IMR-90 (cell line): ENCODE measurements around the gene ALCAM. TPM values are rescaled to one million over a fixed set of nuclear protein-coding genes. Genes with fewer than 3 reads are reported as not detected.

Experiments
- ATAC-seq: fragments of 200-7000 bp; cut with Tn5 transposase; 2 replicates; pipeline ENCODE4 v1.9.1; 2020; ENCODE audit warnings: low read depth, mild to moderate bottlenecking, moderate library complexity
- BruUV-seq: library from RNA; stranded (reverse); fragments of 400-500 nt; replicated peaks from 2 replicates; lab custom pipeline; 2021; lab: Mats Ljungman, UMichigan
- CTCF ChIA-PET: fragments of 300-600 bp; formaldehyde crosslinking; extraction: SDS; loops from one replicate; lab custom pipeline; 2021; ENCODE audit warnings: antibody characterized with exemption; lab: Yijun Ruan, JAX
- POLR2A ChIA-PET: fragments of 300-600 bp; sonication (Branson Sonifier 250); formaldehyde crosslinking; loops from one replicate; lab custom pipeline; 2022; ENCODE audit warnings: antibody characterized with exemption; ENCODE audit not compliant: unreplicated experiment; lab: Charles Lee
- DNase-seq: peaks from one replicate; pipeline ENCODE4 v3.0.0; 2013
- H2AFZ ChIP-seq: replicated peaks from 2 replicates; pipeline ENCODE3; 2013; ENCODE audit warnings: low read length, mild to moderate bottlenecking; ENCODE audit not compliant: poor library complexity
- H2AK5ac ChIP-seq: 2 replicates; pipeline ENCODE4 v1.6.1; 2013; ENCODE audit warnings: low read depth, low read length, inconsistent platforms
- H2AK9ac ChIP-seq: replicated peaks from 2 replicates; pipeline ENCODE3; 2013; ENCODE audit warnings: mild to moderate bottlenecking, low read depth, low read length, moderate library complexity; ENCODE audit not compliant: poor library complexity
- H2BK120ac ChIP-seq: 2 replicates; pipeline ENCODE4 v1.6.1; 2013; ENCODE audit warnings: low read depth, low read length, inconsistent platforms
- H2BK15ac ChIP-seq: 3 replicates; pipeline ENCODE4 v1.6.1; 2013; ENCODE audit warnings: low read depth, low read length, inconsistent platforms
- H2BK20ac ChIP-seq: 2 replicates; pipeline ENCODE4 v1.6.1; 2013; ENCODE audit warnings: low read depth, mild to moderate bottlenecking, inconsistent platforms, low read length, moderate library complexity
- H2BK5ac ChIP-seq: 2 replicates; pipeline ENCODE4 v1.6.1; 2013; ENCODE audit warnings: mild to moderate bottlenecking, low read depth, low read length, inconsistent platforms; ENCODE audit not compliant: poor library complexity, severe bottlenecking
- H3K14ac ChIP-seq: replicated peaks from 2 replicates; pipeline ENCODE4 v1.6.1; 2013; ENCODE audit warnings: low read depth, low read length, inconsistent platforms
- H3K18ac ChIP-seq: 2 replicates; pipeline ENCODE4 v1.6.1; 2013; ENCODE audit warnings: low read depth, low read length, control low read depth
- H3K23ac ChIP-seq: 2 replicates; pipeline ENCODE4 v1.6.1; 2013; ENCODE audit warnings: low read depth, low read length, inconsistent platforms
- H3K27ac ChIP-seq: 2 replicates; pipeline ENCODE4 v1.5.1; 2013; ENCODE audit warnings: mild to moderate bottlenecking, control low read depth, low read length; ENCODE audit not compliant: insufficient read depth
- H3K27me3 ChIP-seq: 2 replicates; pipeline ENCODE4 v1.6.1; 2013; ENCODE audit warnings: low read length; ENCODE audit not compliant: control insufficient read depth, insufficient read depth
- H3K36me3 ChIP-seq: 2 replicates; pipeline ENCODE4 v1.6.1; 2013; ENCODE audit warnings: low read length, mixed read lengths; ENCODE audit not compliant: control insufficient read depth, insufficient read depth
- H3K4ac ChIP-seq: 2 replicates; pipeline ENCODE4 v1.6.1; 2013; ENCODE audit warnings: low read depth, low read length, inconsistent platforms
- H3K4me1 ChIP-seq: 2 replicates; pipeline ENCODE4 v1.6.1; 2013; ENCODE audit warnings: low read length, mixed read lengths; ENCODE audit not compliant: control insufficient read depth, insufficient read depth
- H3K4me2 ChIP-seq: 2 replicates; pipeline ENCODE4 v1.6.1; 2013; ENCODE audit warnings: low read depth, mild to moderate bottlenecking, control low read depth, low read length, moderate library complexity
- H3K4me3 ChIP-seq: 2 replicates; pipeline ENCODE4 v1.5.1; 2013; ENCODE audit warnings: low read depth, mild to moderate bottlenecking, control low read depth, low read length, moderate library complexity; ENCODE audit not compliant: insufficient read depth
- H3K56ac ChIP-seq: 2 replicates; pipeline ENCODE4 v1.6.1; 2013; ENCODE audit warnings: low read length, inconsistent platforms; ENCODE audit not compliant: insufficient read depth; ENCODE audit errors: extremely low read depth
- H3K79me1 ChIP-seq, 2 experiments: 2 replicates each; pipeline ENCODE4 v1.6.1; 2013; ENCODE audit warnings: low read length in 2 of 2, inconsistent platforms in 1 of 2, low read depth in 1 of 2
- H3K9ac ChIP-seq: 2 replicates; pipeline ENCODE4 v1.6.1; 2013; ENCODE audit warnings: low read depth, low read length, control low read depth
- H3K9me1 ChIP-seq: 2 replicates; pipeline ENCODE4 v1.6.1; 2013; ENCODE audit warnings: low read length, inconsistent platforms; ENCODE audit not compliant: insufficient read depth
- H3K9me3 ChIP-seq: 2 replicates; pipeline ENCODE4 v1.6.1; 2013; ENCODE audit warnings: low read length; ENCODE audit not compliant: control insufficient read depth, insufficient read depth
- H4K20me1 ChIP-seq: 2 replicates; pipeline ENCODE4 v1.6.1; 2013; ENCODE audit warnings: low read length, inconsistent platforms; ENCODE audit not compliant: insufficient read depth
- H4K5ac ChIP-seq: 2 replicates; pipeline ENCODE4 v1.6.1; 2013; ENCODE audit warnings: mild to moderate bottlenecking, low read depth, low read length, control low read depth
- H4K8ac ChIP-seq, 2 experiments: 2 replicates each; pipeline ENCODE4 v1.6.1; 2013; ENCODE audit warnings: low read depth in 2 of 2, low read length in 2 of 2, control low read depth in 1 of 2, inconsistent platforms in 1 of 2
- H4K91ac ChIP-seq: 2 replicates; pipeline ENCODE4 v1.6.1; 2013; ENCODE audit warnings: low read depth, low read length, inconsistent platforms; ENCODE audit not compliant: insufficient read depth
- BHLHE40 ChIP-seq: fragments of 150-350 bp; IDR thresholded peaks from 2 replicates; pipeline ENCODE4 v1.6.1; 2016; ENCODE audit warnings: mild to moderate bottlenecking, low read depth, low read length
- SMC3 ChIP-seq: fragments of 150-350 bp; IDR thresholded peaks from 2 replicates; pipeline ENCODE4 v1.6.1; 2016; ENCODE audit warnings: low read depth, mild to moderate bottlenecking, antibody characterized with exemption, low read length, moderate library complexity
- WGBS, 2 experiments: methylation state at CpG; one replicate each; pipeline versions ENCODE4 v1.1.5 to v1.1.7; 2013; ENCODE audit warnings: missing lambda C conversion rate in 2 of 2; ENCODE audit not compliant: insufficient read length in 1 of 2; ENCODE audit errors: extremely low coverage in 2 of 2; 5-methylcytosine and 5-hydroxymethylcytosine counted together
- dilution Hi-C: fragments of 300-500 bp; cut with HindIII; formaldehyde crosslinking; loops from one replicate; pipeline ENCODE4 v1.14.3; 2018; ENCODE audit warnings: low sequenced_read_pairs; ENCODE audit not compliant: unreplicated experiment
- in situ Hi-C: fragments of 300-500 bp; cut with MboI; formaldehyde crosslinking; loops from 3 replicates; pipeline ENCODE4 v1.14.3; 2019; ENCODE audit warnings: low sequenced_read_pairs, inconsistent platforms, mixed read lengths
- intact Hi-C: fragments of 100-400 bp; cut with micrococcal nuclease; formaldehyde crosslinking; loops from 2 replicates; pipeline ENCODE4 v1.10.0; 2022
- polyA plus RNA-seq, 3 experiments: library from polyadenylated mRNA; depleted of rRNA; stranded (reverse); fragments of >200 nt; gene quantifications; 2 replicates each; pipeline ENCODE4 v1.2.3, GENCODE V29; 2012; ENCODE audit warnings: low replicate concordance in 1 of 3
- total RNA-seq: library from RNA; depleted of rRNA; stranded (reverse); fragments of >200 nt; gene quantifications from 2 replicates; pipeline ENCODE4 v1.2.3, GENCODE V29; 2012

ALCAM gene
- total and polyA plus RNA-seq, 2 of the 4 experiments (the other 2 are of a cell fraction) = 117 to 423 TPM

GRCh38 chr3:105339946-105340345 is 26.8 kb upstream of the ALCAM start:
- BruUV-seq = no TSS peak

More at GRCh38 chr3:105339946-105340345, 26.8 kb upstream of the ALCAM start:
- no peak overlapping the region for H3K4me3 ChIP-seq
- intact Hi-C loops = no loop called here
- no peak overlapping the region for H2BK20ac ChIP-seq
- H3K23ac ChIP-seq = no peak overlapping the region
- H2AK9ac ChIP-seq = no peak overlapping the region
- H2BK120ac ChIP-seq = no peak overlapping the region
- no peaks in the 10 kb centered on the region for H4K20me1 ChIP-seq
- no CpG with 5 or more reads among the region's 1 CpG for WGBS, 2 experiments
- no peak overlapping the region for H2BK5ac ChIP-seq
- in situ Hi-C loops = no loop called here
- H2BK15ac ChIP-seq = no peak overlapping the region
- H2AFZ ChIP-seq = no peak overlapping the region
- dilution Hi-C loops = no loop called here
- no peak overlapping the region for H2AK5ac ChIP-seq
- no peak overlapping the region for H3K9ac ChIP-seq
- CTCF ChIA-PET = no interaction called here
- TF ChIP-seq BHLHE40 (no peak), SMC3 (no peak)
- H3K9me1 ChIP-seq = no peaks in the 10 kb centered on the region
- H3K4me1 ChIP-seq = no peaks in the 10 kb centered on the region
- H3K9me3 ChIP-seq = peaks cover 2% of the 10 kb centered on the region; the same call in 1 of the 2 replicates
- DNase-seq (no peak), ATAC-seq (no peak)
- H3K4ac ChIP-seq = no peak overlapping the region
- H3K27me3 ChIP-seq = no peaks in the 10 kb centered on the region
- H3K14ac ChIP-seq = no peak overlapping the region
- no peaks in the 10 kb centered on the region for H3K36me3 ChIP-seq
- no peaks in the 10 kb centered on the region for H3K79me1 ChIP-seq
- H4K91ac ChIP-seq = no peak overlapping the region
- H3K18ac ChIP-seq = no peak overlapping the region
- no peak overlapping the region for H4K8ac ChIP-seq
- no peak overlapping the region for H3K27ac ChIP-seq
- no peak overlapping the region for H4K5ac ChIP-seq
- H3K4me2 ChIP-seq = no peak overlapping the region
- no peak overlapping the region for H3K56ac ChIP-seq
- POLR2A ChIA-PET = no interaction called here
